B cell (primary cell): Measurements from ENCODE around the gene EP300. TPM values are rescaled to one million over a fixed set of nuclear protein-coding genes. Genes with fewer than 3 reads are reported as not detected.

ENCODE experiments used
- ATAC-seq: fragments of 200-7000 bp; cut with Tn5 transposase; one replicate; pipeline ENCODE4 v1.10.0; 2021; ENCODE audit warnings: low read depth, mild to moderate bottlenecking, moderate number of reproducible peaks, moderate library complexity
- CTCF ChIA-PET: fragments of 350-600 bp; sonication (Branson Sonifier 250); formaldehyde crosslinking; loops from one replicate; lab custom pipeline; 2021; ENCODE audit warnings: antibody characterized with exemption, inconsistent platforms; lab: Charles Lee
- POLR2A ChIA-PET: fragments of 350-600 bp; sonication (Branson Sonifier 250); formaldehyde crosslinking; loops from one replicate; lab custom pipeline; 2021; ENCODE audit warnings: antibody characterized with exemption; lab: Charles Lee
- DNase-seq: peaks from one replicate; pipeline ENCODE4 v3.0.0; 2013
- H2AFZ ChIP-seq: 2 replicates; pipeline ENCODE4 v1.6.1; 2012; ENCODE audit warnings: mild to moderate bottlenecking, low read depth, low read length; ENCODE audit not compliant: insufficient read depth, poor library complexity, severe bottlenecking
- H3K27ac ChIP-seq, 2 donors: 1 replicate in 1 of 2; 2 replicates in 1 of 2; pipeline ENCODE4 v1.5.1; 2012 to 2013; ENCODE audit warnings: low read length in 2 of 2, mild to moderate bottlenecking in 2 of 2, moderate library complexity in 1 of 2
- H3K27me3 ChIP-seq, 4 experiments: fragments of 200-600 bp in 1 of 4; sonication (generic) in 1 of 4; replicated peaks in 1 of 4; 1 replicate in 2 of 4; 2 replicates in 2 of 4; pipeline versions ENCODE4 v1.6.1 to v1.7.0; 2013 to 2016; ENCODE audit warnings: low read length in 3 of 4, mild to moderate bottlenecking in 2 of 4, mixed read lengths in 1 of 4, moderate library complexity in 1 of 4; ENCODE audit not compliant: insufficient read depth in 4 of 4, control insufficient read depth in 3 of 4; ENCODE audit errors: control extremely low read depth in 1 of 4
- H3K36me3 ChIP-seq, 2 experiments: replicated peaks in 1 of 2; 1 replicate in 1 of 2; 2 replicates in 1 of 2; pipeline versions ENCODE4 v1.6.1 to v1.7.1; 2013; ENCODE audit warnings: low read length in 1 of 2; ENCODE audit not compliant: insufficient read depth in 2 of 2, control insufficient read depth in 1 of 2; ENCODE audit errors: control extremely low read depth in 1 of 2, extremely low read depth in 1 of 2
- H3K4me1 ChIP-seq, 2 donors: fragments of 200-600 bp in 1 of 2; sonication (generic) in 1 of 2; 1 replicate in 1 of 2; 2 replicates in 1 of 2; pipeline versions ENCODE4 v1.5.1 to v1.6.1; 2013 to 2017; ENCODE audit warnings: low read length in 2 of 2; ENCODE audit not compliant: control insufficient read depth in 2 of 2, insufficient read depth in 2 of 2
- H3K4me2 ChIP-seq: replicated peaks from 2 replicates; pipeline ENCODE3; 2012; ENCODE audit warnings: mild to moderate bottlenecking, low read depth, low read length; ENCODE audit not compliant: poor library complexity, severe bottlenecking
- H3K4me3 ChIP-seq, 5 experiments: fragments of 200-600 bp in 1 of 5; sonication (generic) in 1 of 5; 1 replicate in 3 of 5; 2 replicates in 2 of 5; pipeline versions ENCODE4 v1.5.1 to v1.7.0; 2011 to 2016; ENCODE audit warnings: low read length in 4 of 5, mild to moderate bottlenecking in 4 of 5, low read depth in 2 of 5, control low read depth in 1 of 5, moderate library complexity in 1 of 5; ENCODE audit not compliant: insufficient read depth in 1 of 5; ENCODE audit errors: control extremely low read depth in 1 of 5, extremely low read depth in 1 of 5
- H3K79me2 ChIP-seq: fragments of 200-600 bp; sonication (generic); one replicate; pipeline ENCODE4 v1.6.0; 2016; ENCODE audit warnings: low read length; ENCODE audit not compliant: control insufficient read depth, insufficient read depth
- H3K9ac ChIP-seq: fragments of 200-600 bp; sonication (generic); 2 replicates; pipeline ENCODE4 v1.6.1; 2017; ENCODE audit warnings: mild to moderate bottlenecking, low read length, moderate library complexity
- H3K9me3 ChIP-seq, 3 donors: one replicate each; pipeline versions ENCODE4 v1.6.1 to v1.7.1; 2013; ENCODE audit warnings: low read length in 2 of 3; ENCODE audit not compliant: control insufficient read depth in 2 of 3, insufficient read depth in 1 of 3; ENCODE audit errors: control extremely low read depth in 1 of 3
- H4K20me1 ChIP-seq: 2 replicates; pipeline ENCODE4 v1.6.0; 2012; ENCODE audit warnings: mild to moderate bottlenecking, low read length; ENCODE audit not compliant: insufficient read depth, control insufficient read depth, poor library complexity, severe bottlenecking
- H3K27ac Mint-ChIP-seq: one replicate; pipeline ENCODE4 v1.8.0; 2021; ENCODE audit warnings: mixed read lengths
- H3K27me3 Mint-ChIP-seq: one replicate; pipeline ENCODE4 v1.8.0; 2021; ENCODE audit warnings: mixed read lengths
- H3K4me1 Mint-ChIP-seq: one replicate; pipeline ENCODE4 v1.8.0; 2021; ENCODE audit warnings: mixed read lengths
- H3K4me3 Mint-ChIP-seq: one replicate; pipeline ENCODE4 v1.8.0; 2021; ENCODE audit warnings: mixed read lengths
- H3K9me3 Mint-ChIP-seq: one replicate; pipeline ENCODE4 v1.8.0; 2022; ENCODE audit warnings: mixed read lengths; ENCODE audit not compliant: insufficient read depth
- CTCF ChIP-seq: fragments of 200-600 bp; IDR thresholded peaks from one replicate; pipeline ENCODE4 v1.8.0; 2022; ENCODE audit warnings: antibody characterized with exemption, mild to moderate bottlenecking
- EZH2 ChIP-seq: IDR thresholded peaks from 2 replicates; pipeline ENCODE4 v1.6.1; 2012; ENCODE audit warnings: borderline replicate concordance, low read depth, mild to moderate bottlenecking, moderate library complexity, low read length; ENCODE audit not compliant: insufficient read depth, poor library complexity, severe bottlenecking
- WGBS: methylation state at CpG from one replicate; pipeline ENCODE4 v1.1.5; 2013; ENCODE audit warnings: missing lambda C conversion rate; ENCODE audit not compliant: insufficient coverage; 5-methylcytosine and 5-hydroxymethylcytosine counted together
- intact Hi-C: fragments of 100-400 bp; cut with micrococcal nuclease; formaldehyde crosslinking; loops from one replicate; pipeline ENCODE4 v1.10.0; 2022
- polyA plus RNA-seq: library from polyadenylated mRNA; depleted of rRNA; stranded (reverse); fragments of >200 nt; gene quantifications from 2 replicates; pipeline ENCODE4 v1.2.3, GENCODE V29; 2012
- total RNA-seq, 2 donors: library from RNA; stranded (reverse); fragments of 120-200 nt in 1 of 2; gene quantifications; 1 replicate in 1 of 2; 2 replicates in 1 of 2; pipeline versions ENCODE4 v1.2.3 to v1.2.4, GENCODE V29; 2013 to 2022

The EP300 gene
- total and polyA plus RNA-seq, 2 donors (not counting 1 experiment from before 2014, with no cell fraction given): 73.3 to 185 TPM

GRCh38 chr22:41132550-41132949 lies 40.2 kb downstream of the EP300 start:
- intact Hi-C loops: no loop called here

More at GRCh38 chr22:41132550-41132949, 40.2 kb downstream of the EP300 start:
- Histone ChIP-seq H3K4me1 (no peaks in the 10 kb centered on the region), H3K4me3 (no peak overlapping the region), H4K20me1 (peaks cover 63% of the 10 kb centered on the region), H3K79me2 (peaks cover 74% of the 10 kb centered on the region), H3K9ac (no peak overlapping the region), H3K4me2 (no peak overlapping the region), H2AFZ (no peak overlapping the region), H3K27me3 (no peaks in the 10 kb centered on the region), H3K36me3 (peaks cover 7 to 93% of the 10 kb centered on the region in 2 experiments), H3K9me3 (no peaks in the 10 kb centered on the region), H3K27ac (no peak overlapping the region)
- DNase-seq (no peak), ATAC-seq (no peak)
- no peaks in the 10 kb centered on the region for H3K27me3 Mint-ChIP-seq
- ChIA-PET CTCF (interaction anchor here (3.5 kb wide), 1 partner anchor 210 kb away, joined by 19 read pairs; no protein-coding TSS in a partner anchor), POLR2A (interaction anchor here (0.6 kb wide), 1 partner anchor 27 kb away, joined by 6 read pairs; no protein-coding TSS in a partner anchor)
- no peak overlapping the region for H3K27ac Mint-ChIP-seq
- no CpG with 5 or more reads among the region's 2 CpGs for WGBS
- peaks cover 2% of the 10 kb centered on the region for H3K4me1 Mint-ChIP-seq
- H3K9me3 Mint-ChIP-seq: no peaks in the 10 kb centered on the region
- TF ChIP-seq CTCF (no peak), EZH2 (no peak)
- H3K4me3 Mint-ChIP-seq: no peak overlapping the region
